NCI-H82 treated with DMSO at 0.1 percent for 48 hours (cell line): ENCODE results near the gene SKI.

Source experiments
- DNase-seq: peaks from one replicate; lab custom pipeline; 2025; ENCODE audit not compliant: unreplicated experiment; lab: John Stamatoyannopoulos, UW

The SKI gene

DNA sequence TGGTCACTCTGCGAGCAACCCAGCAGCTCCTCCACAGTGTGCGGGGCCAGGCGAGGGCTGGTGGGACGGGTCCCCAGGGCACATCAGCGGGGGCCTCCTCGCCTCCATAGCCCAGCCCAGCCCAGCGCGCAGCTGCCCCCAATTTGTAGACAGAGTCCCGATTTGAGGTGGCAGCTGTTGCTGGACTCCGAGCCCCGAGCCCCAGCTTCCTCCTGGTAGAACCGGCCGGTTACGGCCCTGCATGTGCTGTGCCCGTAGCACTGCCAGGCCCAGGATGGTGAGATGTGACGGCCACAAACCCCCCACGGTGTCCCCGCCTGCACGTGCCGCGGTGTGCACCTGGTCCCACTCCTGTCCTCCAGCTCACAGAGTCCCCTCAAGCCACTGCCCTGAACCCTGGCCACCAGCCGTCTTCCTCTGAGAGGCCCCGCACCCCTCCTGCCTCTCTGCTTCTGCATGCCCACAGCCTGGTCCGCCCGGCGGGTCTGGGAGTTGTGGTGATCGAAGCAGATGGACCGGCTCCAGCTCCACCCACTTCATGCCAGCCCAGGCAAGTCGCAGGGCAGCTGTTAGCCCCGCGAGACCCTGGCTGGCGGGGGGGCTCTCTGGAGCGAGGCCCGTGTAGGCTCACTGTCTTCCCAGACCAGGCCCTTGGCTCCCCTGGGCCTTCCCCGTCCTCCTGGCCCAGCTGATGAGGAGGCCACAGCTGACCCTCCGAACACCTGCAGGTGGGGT is 107.8 kb downstream of the SKI start:
- DNase-seq = no peak

DNA sequence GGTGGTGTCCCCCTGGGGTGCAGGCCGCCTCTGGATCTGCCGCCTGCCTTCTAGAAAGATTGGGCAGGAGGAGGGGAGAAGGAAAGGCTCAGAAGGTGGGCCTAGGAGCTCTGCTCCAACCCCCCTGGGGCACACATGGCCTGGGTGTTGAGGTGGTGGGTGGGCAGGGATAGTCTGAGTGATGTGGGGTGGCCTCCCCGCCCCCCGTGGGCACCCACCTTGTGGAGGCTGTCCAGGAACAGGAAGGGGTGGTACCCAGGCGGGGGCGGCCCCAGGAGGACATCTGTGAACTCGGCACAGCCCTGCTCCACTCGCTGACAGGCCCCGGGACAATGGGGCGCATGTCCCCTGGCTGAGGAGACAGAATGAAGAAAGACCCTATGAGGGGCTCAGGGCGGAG is 108.4 kb downstream of the SKI start:
- DNase-seq = no peak

DNA sequence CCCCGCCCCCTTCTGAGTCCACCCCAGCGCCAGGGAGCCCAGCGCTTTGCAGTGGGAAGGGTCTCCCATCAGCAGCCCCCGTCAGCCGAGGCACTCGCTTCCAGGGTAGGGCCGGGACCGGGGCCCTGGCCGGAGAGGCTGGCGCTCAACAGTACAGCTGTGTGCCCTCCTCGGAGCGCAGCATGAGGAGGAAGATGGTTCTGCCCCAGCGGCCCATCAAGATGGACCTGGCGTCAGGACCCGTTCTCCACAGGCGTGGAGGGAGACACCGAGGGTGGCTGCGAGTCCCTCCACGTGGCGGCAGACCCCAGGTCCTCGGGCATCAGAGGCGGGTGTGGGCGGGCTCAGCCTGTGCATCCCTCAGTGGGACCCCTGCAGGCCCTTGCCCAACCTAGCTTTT is 109.0 kb downstream of the SKI start:
- DNase-seq = no peak

DNA sequence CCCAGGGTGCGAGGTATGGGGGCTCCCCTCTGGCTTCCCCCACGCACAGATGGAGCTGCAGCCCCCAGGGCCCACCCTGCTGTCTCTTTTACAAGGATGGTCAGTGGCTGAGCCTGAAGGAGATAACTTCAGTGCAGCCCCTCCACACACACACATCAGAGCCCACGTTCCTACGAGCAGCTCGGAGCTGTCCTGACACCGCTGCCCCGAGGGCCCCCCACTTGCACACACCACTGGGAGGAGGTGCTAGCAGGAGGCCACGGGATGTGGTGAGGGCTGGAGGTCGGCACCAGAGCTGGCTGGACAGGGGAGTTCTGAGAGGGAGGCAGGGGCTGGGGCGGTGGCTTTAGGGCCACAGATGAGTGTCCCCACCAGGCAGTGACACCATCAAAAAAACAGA is 109.4 kb downstream of the SKI start:
- DNase-seq = no peak

DNA sequence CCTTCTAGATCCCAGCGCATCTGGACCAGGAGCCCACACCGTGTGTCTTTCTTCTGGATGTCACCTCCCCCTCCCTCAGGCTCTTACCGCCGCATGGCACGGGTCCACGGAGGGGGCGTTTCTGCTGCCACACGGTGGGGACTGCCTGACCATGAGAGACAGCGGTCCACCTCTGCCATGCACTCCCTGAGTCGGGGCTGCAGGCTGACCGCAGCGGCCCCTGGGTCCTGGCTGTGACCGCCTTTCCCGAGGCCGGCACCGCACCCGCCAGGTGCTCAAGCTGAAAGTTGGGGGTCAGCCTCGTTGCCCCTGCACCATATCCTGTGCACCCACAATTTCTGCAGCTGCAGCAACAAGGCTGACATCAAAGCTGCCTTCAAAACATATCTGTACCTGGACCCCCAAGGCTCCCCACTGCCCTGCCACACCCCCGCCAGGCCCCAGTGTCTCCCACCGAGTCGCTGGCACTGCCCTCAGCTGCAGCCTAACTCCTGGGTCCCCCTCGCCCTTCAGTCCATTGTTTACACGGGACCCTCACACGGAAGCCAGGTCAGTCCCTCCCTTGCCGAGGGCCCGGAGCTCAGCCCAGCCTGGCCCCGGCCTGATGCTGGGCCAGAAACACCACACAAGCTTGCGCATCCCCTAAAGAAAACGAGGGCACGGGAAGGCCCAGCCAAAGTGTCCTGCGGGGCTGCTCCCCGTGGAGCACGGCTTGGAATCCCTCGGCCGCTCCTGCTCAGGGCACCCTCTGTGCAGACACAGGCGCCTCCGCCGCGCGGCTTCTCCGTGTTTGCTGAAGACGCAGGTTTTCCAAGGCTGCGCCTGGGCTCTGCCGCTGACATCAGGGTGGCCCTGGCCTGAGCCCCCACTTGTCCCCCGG is 111.3 kb downstream of the SKI start:
- DNase-seq = no peak

DNA sequence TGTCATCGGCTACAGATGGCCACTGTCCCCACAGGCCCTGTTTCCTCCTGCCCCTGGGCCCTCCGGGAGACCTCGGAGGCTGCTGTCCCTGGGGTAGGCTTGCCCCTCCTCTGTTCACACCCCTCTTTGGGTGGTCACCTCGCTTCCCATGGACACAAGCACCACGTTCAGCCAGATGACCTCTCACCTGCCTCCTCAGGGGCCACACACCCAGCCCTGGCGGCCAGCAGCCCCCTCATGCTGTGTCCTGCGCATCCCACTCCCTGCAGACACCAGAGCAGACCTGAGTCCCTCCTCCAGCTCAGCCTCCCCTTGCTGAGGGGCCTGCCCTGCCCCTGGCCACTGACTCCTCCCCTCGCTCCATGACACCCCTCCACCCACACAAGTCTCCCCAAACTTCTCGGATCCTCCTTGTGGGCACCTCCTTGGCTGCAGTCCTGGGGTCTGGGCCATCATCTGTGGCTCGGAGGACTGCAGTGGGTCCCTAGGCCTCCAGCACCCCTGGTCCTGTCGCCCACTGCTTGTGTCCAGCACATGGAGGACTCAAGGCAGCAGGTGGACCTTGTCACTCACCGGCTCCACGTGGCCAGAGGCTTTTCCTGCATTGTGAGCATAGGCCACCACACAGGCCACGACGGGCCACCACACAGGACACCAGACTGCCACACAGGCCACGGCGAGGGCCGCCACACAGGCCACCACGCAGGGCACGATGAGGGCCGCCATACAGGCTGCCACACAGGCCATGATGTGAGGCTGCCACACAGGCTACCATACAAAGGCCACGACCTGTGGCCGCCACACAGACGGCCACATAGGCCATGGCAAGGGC is 112.2 kb downstream of the SKI start:
- no peak for DNase-seq

DNA sequence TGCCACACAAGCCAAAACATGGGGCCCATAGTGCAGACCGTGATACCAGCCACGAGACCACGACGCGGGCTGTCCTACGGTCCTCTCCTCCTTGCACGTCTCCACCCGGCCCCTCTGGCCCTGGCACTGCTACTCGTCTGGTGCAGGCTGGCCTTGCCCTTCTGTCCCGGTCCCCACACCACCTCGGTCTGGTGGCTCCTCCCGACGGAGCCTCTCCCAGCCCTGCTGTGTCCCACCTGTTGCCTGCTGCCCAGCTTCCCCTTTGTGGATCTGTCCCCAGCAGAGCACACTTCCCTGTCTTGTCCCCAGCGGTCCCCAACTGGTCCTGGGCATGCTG is 112.8 kb downstream of the SKI start:
- no peak for DNase-seq

DNA sequence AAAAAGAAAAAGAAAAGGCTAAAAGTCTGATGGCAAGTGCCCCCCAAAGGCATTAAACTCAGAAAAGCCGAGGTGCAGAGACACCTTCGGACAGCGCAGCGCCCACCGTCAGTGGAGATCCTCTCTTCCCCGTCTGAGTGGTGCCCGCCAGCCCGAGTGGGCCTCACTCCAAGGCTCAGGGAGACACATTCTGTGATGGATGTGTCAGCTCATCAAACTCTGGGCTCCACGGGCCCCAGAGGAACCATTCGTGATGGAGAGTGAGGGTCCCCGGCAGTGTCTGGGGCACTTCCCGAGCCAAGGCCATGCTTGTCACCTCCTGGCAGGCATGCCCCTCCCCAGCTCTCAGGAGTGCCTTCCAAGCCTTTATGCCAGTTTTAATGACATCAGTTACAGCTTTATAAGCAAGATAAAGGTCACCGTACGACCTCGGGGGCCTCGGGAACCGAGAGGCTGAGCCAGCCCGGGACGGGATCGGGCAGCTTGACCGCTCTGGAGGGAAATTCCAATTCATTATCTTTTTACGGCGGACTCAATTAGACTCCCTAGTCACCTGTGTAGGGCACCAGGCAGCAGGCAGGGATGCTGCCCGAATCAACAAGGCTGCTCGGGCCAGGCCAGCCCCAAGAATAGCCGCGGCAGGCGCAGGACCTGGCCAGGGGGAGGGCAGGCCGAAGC is 113.7 kb downstream of the SKI start:
- no peak for DNase-seq

DNA sequence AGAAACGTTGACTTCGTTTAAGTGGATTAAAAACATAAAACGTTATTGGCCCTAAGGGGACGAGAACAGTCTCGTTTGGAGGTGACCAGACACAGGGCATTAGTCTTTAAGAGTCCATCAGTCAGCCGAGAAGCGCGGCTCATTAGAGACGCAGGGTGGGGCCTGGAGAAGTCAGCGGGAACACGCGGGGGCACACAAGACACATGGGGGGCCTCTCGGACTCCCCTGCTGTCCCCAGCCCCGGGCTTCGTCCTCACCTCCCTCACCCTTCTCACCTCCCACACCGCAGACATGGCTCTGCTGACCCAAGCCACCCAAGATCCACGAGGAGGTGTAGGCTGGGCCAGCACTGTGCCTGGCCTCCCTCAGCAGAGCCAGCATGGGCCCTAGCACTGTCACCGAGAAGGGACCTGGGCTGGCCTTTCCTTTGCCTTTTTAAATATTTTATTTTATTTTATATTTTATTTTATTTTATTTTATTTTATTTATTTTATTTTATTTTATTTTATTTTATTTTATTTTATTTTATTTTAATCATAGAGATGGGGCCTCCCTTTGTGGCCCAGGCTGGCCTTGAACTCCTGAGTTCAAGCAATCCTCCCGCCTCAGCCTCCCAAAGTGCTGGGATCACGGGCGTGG is 114.4 kb downstream of the SKI start:
- DNase-seq = no peak

DNA sequence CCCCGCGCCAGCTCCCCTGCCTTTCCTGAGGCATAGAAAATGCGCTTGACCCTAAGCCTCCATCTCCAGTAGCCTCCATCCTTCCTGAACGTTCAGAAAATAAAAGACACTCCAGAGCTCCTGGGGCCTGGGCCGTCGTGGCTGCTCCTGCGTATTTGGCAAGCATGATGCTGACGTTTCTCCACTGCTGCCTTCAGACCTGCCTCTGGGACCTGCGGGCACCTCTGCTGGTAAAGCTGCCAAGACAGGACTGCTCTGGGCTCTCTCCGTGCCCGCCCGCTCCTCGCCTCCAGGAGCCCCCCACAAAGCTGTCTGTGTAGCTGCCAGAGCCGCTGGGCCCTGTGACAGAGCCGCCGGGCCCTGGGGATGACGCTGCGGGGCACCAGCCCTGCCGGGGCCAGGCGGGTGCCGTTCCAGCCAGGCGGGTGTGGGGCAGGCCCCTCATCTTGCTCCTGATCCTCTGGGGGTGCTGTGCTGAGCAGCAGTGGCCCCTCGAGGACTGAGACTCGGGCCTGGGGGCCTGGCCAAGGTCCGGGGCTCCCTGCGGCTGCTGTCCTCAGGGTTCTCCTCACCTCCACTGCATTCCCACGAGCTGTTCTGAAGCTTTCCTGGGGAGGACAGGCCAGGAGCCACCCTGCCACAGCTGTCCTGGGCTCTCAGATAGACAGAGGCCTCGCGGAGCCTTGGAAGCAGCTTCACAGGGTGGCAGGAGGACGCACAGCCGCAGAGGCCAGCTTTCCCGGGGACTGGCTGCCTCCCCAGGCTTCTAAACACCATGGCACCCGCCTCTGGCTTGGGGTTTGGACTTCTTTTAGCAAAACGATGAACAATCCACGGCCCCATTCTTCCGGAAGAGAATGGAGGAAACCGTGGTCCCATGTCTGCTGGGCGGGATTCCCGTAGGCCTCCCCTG is 115.2 kb downstream of the SKI start:
- DNase-seq = no peak

DNA sequence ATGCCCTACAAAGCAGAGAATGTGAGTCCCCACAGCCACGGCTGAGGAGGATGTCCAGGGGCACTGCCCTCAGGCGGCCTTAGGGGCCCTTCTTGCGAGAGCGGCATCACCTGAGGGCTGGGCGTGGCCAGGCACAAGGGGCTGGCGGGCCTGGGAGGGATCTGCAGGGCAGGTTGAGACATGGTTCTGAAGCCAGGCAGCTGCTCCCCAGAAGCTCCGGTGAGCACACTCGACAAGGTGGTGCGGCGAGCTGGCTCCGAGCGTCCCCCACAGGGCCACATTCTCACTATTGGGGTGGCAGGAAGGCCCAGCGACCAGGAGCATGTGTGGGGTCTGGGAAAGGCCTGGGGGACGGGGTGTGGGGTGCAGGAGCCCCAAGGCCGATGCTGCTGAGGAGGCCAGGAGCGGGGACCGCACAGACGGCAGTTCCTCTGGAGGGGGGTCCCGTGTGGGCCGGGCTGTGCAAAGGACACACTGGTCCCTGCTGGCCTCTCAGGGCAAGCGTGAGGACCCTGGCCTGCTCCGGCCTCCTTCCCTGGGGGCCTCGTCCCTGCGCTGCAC is 116.1 kb downstream of the SKI start:
- no peak for DNase-seq

DNA sequence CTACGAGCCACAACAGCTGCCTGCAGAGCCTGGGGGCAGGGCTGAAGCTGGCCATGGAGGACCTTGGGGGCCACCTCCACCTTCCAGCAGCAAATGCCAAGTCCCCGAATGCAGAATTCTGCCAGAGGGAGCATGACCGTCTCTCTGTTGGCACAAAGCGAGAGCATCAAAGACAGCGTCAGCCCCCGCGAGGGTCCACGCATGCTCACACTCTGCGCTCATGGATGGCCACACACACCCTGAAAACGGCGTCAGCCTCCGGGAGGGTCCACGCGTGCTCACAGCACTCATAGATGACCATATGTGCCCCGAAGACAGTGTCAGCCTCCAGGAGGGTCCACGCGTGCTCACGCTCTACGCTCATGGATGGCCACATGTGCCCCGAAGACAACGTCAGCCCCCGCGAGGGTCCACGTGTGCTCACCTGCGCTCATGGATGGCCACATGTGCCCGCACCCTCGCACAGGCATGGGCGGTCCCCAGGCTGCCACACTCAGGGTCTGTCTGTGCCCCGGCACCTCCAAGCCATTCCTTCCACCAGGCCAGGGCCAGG is 116.7 kb downstream of the SKI start:
- no peak for DNase-seq

DNA sequence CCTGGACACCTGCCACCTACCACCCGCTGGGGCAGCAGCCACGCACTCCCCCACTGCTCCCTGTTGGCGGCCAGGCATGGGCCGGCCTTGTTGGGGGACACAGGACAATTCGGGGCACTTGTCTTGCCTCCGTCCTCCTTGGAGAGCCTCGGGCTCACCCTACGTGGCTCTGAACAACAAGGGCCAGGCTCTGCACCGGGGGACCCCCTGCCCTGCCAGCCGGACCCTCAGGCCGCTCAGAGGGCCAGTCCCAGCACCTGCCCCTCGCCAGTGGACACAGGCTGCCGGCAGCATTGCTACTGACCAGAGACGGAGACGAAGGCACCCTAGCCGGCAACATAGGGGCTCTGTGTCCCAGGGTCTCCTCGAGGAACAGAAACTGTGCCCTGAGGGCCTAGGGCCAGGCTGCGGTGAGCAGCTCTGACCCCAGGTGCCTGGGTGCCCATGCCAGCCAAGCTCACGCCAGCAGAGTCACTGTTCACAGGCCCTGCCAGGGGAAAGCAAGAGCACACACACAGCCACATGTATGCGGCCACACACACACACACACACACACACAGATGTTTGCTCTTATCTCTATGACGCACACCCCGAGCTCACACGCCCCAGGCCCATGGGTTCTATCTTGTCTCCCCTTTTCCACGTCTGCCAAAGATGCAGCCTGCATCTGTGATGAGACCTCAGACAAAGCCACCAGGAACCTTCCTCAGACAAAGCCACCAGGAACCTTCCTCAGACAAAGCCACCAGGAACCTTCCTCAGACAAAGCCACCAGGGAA is 117.4 kb downstream of the SKI start:
- no peak for DNase-seq

DNA sequence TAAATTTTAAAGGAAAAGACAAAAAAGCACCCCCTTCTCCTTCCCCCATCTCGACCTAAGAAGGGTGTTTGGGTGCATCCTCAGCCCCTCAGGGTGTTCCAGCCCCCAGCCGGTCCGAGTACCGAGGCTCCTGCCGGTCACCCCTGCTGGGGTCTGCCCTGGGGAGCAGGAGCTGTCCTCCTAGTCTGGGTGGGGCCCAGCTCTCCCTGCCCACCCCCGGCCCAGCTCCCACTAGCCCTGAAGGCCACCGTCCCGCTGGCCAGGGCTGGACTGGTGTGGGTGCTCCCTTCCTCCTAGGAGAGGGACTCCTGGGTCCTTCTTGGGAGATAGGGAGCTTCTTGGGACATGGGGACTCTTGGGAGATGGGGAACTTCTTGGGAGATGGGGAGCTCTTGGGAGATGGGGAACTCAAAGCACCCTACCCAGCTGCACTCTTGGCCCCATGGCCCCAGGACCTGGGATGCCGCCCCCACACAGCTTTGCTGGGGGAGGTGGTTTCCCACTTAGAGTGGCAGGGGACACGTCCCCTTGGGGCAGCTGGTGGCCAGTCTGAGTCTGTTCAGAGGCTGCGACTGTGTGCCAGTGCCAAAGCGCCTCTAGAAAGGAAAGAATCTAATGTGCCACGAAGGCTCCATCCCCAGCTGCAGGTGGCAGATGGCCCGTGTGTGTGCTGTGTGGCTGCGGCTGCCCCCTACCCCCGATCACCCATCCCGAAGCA is 118.7 kb downstream of the SKI start:
- no peak for DNase-seq

DNA sequence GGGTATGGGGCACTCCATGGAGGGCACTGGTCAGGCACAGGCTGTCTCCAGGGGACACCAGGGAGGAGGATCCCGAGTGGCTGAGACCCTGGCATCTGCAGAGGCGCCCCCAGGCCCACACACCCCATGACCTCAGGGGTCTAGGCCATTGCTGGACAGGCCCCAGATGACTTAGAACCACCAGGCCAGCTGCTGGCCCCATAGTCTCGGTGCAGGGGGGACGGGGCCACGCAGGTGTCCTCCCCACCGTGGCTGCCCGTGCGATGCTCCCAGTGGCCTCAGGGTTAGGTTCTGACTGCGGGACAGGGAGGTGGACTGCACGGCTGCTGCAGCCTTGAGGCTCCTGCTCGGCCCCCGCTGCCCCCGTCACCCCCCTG is 119.3 kb downstream of the SKI start:
- no peak for DNase-seq

DNA sequence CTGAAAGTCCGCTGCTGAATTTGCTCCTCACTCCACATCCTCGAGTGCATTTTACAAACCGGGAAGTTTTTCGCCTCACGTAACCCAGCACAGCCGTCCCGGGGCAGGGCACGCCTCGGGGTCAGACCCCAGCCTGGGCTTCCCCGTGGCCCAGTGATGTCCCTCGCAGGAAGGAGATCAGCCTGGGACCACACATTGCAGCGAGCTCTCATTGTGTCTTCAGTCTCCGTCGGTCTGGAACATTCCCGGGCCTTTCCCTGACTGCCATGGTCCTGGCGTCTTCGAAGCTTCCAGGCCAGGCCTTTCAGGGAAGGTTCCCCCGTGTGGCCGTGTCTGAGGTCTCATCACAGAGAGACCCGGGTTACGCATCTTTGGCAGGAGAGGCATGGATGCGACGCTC is 119.8 kb downstream of the SKI start:
- DNase-seq = no peak
